Neural crest cell (in vitro differentiated cells): ENCODE data around the gene CFD. TPM values are rescaled to one million over a fixed set of nuclear protein-coding genes. Genes with fewer than 3 reads are reported as not detected.
"Not testable (repeated sequence)": the region's sequence is repeated elsewhere in the genome, so short reads cannot be mapped to it uniquely, and the experiment has no call there.

Experiments used
- DNase-seq: peaks from one replicate; pipeline ENCODE4 v3.0.0; 2021; ENCODE audit warnings: low read depth, mixed read lengths, low spot score
- H3K27ac Mint-ChIP-seq: one replicate; pipeline ENCODE4 v1.8.0; 2021; ENCODE audit warnings: mild to moderate bottlenecking, mixed read lengths; ENCODE audit not compliant: unreplicated experiment
- H3K27me3 Mint-ChIP-seq: 2 replicates; pipeline ENCODE4 v1.8.0; 2021; ENCODE audit warnings: low read depth, mild to moderate bottlenecking, mixed read lengths
- H3K36me3 Mint-ChIP-seq: 2 replicates; pipeline ENCODE4 v1.8.0; 2021; ENCODE audit warnings: low read depth, mild to moderate bottlenecking, mixed read lengths
- H3K4me1 Mint-ChIP-seq: 2 replicates; pipeline ENCODE4 v1.8.0; 2021; ENCODE audit warnings: mixed read lengths
- H3K4me3 Mint-ChIP-seq: one replicate; pipeline ENCODE4 v1.8.0; 2021; ENCODE audit warnings: mild to moderate bottlenecking, mixed read lengths
- H3K9me3 Mint-ChIP-seq: 2 replicates; pipeline ENCODE4 v1.8.0; 2021; ENCODE audit warnings: mixed read lengths
- total RNA-seq: library from RNA; stranded (reverse); gene quantifications from 2 replicates; pipeline ENCODE4 v1.2.1, GENCODE V29; 2021
- TF ChIP-seq, protein P1 (sequence below): fragments of 200-600 bp; sonication (generic); conservative IDR thresholded peaks from 2 replicates; pipeline ENCODE4 v1.5.0; 2021; ENCODE audit warnings: antibody characterized with exemption, mild to moderate bottlenecking

The CFD gene
- total RNA-seq, 1 donor from 2014 or later: not detected

GRCh38 chr19:873084-873483 is 13.6 kb downstream of the CFD start:
- TF ChIP-seq, protein P1, sequence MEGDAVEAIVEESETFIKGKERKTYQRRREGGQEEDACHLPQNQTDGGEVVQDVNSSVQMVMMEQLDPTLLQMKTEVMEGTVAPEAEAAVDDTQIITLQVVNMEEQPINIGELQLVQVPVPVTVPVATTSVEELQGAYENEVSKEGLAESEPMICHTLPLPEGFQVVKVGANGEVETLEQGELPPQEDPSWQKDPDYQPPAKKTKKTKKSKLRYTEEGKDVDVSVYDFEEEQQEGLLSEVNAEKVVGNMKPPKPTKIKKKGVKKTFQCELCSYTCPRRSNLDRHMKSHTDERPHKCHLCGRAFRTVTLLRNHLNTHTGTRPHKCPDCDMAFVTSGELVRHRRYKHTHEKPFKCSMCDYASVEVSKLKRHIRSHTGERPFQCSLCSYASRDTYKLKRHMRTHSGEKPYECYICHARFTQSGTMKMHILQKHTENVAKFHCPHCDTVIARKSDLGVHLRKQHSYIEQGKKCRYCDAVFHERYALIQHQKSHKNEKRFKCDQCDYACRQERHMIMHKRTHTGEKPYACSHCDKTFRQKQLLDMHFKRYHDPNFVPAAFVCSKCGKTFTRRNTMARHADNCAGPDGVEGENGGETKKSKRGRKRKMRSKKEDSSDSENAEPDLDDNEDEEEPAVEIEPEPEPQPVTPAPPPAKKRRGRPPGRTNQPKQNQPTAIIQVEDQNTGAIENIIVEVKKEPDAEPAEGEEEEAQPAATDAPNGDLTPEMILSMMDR: no peak
- Mint-ChIP-seq H3K4me1 (no peaks in the 10 kb centered on the region), H3K27ac (no peak overlapping the region), H3K4me3 (no peak overlapping the region), H3K9me3 (no peaks in the 10 kb centered on the region), H3K27me3 (peaks cover 7% of the 10 kb centered on the region), H3K36me3 (peaks cover 2% of the 10 kb centered on the region)
- no peak for DNase-seq

- no peak for DNase-seq
- H3K4me3 Mint-ChIP-seq: no peak overlapping the region
- peaks cover 2% of the 10 kb centered on the region for H3K36me3 Mint-ChIP-seq
- H3K4me1 Mint-ChIP-seq: no peaks in the 10 kb centered on the region
- H3K9me3 Mint-ChIP-seq: no peaks in the 10 kb centered on the region
- TF ChIP-seq, protein P1: no peak
- no peak overlapping the region for H3K27ac Mint-ChIP-seq
- peaks cover 7% of the 10 kb centered on the region for H3K27me3 Mint-ChIP-seq
Measured at GRCh38 chr19:873561-874041, 14.1 kb downstream of the CFD start.

DNA sequence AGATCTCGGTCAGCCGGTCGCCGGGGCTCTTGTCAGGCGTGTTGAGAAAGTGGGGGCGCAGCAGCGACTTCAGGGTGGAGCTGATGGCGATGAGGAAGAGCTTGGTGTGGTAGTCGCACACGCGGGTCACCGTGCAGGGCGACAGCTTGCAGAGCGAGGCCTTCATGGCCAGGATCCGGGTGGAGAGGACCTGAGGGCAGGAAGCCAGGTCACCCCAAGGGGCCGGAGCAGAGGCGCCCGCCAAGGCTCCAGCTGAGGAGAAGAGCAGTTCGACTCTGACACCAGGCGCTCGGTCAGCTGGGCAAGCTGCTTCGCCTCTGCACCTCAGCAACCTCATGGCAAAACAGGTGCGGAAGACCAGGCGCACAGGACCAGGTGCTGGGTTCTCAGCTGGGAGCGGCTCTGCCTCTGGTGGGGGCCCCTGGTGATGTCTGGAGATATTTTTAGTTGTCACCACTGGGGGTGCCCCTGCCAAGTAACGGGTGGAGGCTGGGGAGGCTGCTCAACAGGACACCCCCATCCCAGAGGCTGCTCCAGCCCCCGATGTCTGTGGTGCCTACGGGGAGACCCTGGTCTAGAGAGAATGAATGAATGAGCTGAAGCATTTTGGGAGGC is 15.9 kb downstream of the CFD start:
- TF ChIP-seq, protein P1: no peak
- H3K4me1 Mint-ChIP-seq: no peaks in the 10 kb centered on the region
- H3K27me3 Mint-ChIP-seq: peaks cover 5% of the 10 kb centered on the region
- no peak overlapping the region for H3K27ac Mint-ChIP-seq
- H3K9me3 Mint-ChIP-seq: no peaks in the 10 kb centered on the region
- H3K36me3 Mint-ChIP-seq: peaks cover under 1% of the 10 kb centered on the region
- no peak overlapping the region for H3K4me3 Mint-ChIP-seq
- no peak for DNase-seq

DNA sequence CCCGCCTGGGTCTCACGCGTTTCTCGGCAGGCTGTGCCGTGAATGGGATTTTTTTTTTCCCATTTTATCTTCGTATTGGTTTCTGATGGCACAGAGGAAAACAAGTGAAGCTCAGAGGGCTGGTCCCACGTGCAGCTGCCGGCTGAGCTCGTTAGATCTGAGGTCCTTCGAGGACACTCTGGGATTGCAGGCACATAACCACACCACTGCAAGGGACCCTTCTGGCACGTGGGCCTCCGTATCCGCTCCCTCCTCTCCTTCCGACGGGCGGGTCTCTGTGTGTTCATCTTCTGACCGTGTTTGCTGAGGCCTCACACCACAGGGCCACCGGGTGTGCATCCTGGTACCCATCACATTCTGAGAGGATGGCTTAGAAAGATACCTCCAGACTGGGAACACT is 16.6 kb downstream of the CFD start:
- H3K27ac Mint-ChIP-seq: no peak overlapping the region
- no peak for DNase-seq
- no peaks in the 10 kb centered on the region for H3K36me3 Mint-ChIP-seq
- TF ChIP-seq, protein P1: no peak
- H3K9me3 Mint-ChIP-seq: no peaks in the 10 kb centered on the region
- H3K4me1 Mint-ChIP-seq: no peaks in the 10 kb centered on the region
- H3K4me3 Mint-ChIP-seq: no peak overlapping the region
- peaks cover 5% of the 10 kb centered on the region for H3K27me3 Mint-ChIP-seq

DNA sequence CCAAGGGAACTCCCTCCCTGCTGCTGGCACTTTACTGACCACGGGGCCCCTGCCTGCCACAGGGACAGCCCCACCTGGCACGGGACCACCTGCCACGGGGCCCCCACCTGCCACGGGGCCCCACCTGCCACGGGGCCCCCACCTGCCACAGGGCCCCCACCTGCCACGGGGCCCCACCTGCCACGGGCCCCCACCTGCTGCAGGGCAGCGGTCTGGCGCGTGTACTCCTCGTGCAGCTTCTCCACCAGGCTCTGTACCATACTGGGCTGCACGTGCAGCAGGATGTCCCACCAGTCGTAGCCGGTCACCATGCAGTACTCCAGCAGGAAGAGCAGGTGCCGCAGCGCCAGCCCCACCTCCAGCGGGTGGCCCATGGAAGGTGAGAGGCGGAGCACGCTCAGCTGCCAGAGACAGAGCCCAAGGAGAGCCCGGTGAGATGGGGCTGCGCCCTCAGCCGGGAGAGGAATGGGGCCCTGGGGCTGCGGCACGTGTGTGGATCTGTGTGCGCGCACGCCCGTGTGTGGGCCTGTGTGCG is 17.4 kb downstream of the CFD start:
- TF ChIP-seq, protein P1: no peak
- Mint-ChIP-seq H3K27ac (no peak overlapping the region), H3K9me3 (no peaks in the 10 kb centered on the region), H3K4me3 (no peak overlapping the region), H3K4me1 (no peaks in the 10 kb centered on the region), H3K36me3 (no peaks in the 10 kb centered on the region), H3K27me3 (peaks cover 2% of the 10 kb centered on the region)
- no peak for DNase-seq

- DNase-seq: not testable (repeated sequence)
Measured at GRCh38 chr19:877992-878660, 18.7 kb downstream of the CFD start.

GRCh38 chr19:878751-879561 is 19.5 kb downstream of the CFD start:
- not testable (repeated sequence) for H3K27me3 Mint-ChIP-seq, H3K27ac Mint-ChIP-seq, H3K9me3 Mint-ChIP-seq, DNase-seq, H3K36me3 Mint-ChIP-seq, H3K4me1 Mint-ChIP-seq, H3K4me3 Mint-ChIP-seq

More at GRCh38 chr19:877992-878660, 18.7 kb downstream of the CFD start:
- H3K27ac Mint-ChIP-seq, H3K9me3 Mint-ChIP-seq, H3K36me3 Mint-ChIP-seq, H3K4me1 Mint-ChIP-seq, H3K27me3 Mint-ChIP-seq, H3K4me3 Mint-ChIP-seq: not testable (repeated sequence)
